Activated CD4-positive, CD25-positive, alpha-beta regulatory T cell (primary cell): Measurements from ENCODE around the gene TYW1.
"Not testable (repeated sequence)": the region's sequence is repeated elsewhere in the genome, so short reads cannot be mapped to it uniquely, and the experiment has no call there.

Source experiments
- DNase-seq, 4 experiments: peaks; one replicate each; lab custom pipeline; 2025; lab: John Stamatoyannopoulos, UW

Gene TYW1

DNA sequence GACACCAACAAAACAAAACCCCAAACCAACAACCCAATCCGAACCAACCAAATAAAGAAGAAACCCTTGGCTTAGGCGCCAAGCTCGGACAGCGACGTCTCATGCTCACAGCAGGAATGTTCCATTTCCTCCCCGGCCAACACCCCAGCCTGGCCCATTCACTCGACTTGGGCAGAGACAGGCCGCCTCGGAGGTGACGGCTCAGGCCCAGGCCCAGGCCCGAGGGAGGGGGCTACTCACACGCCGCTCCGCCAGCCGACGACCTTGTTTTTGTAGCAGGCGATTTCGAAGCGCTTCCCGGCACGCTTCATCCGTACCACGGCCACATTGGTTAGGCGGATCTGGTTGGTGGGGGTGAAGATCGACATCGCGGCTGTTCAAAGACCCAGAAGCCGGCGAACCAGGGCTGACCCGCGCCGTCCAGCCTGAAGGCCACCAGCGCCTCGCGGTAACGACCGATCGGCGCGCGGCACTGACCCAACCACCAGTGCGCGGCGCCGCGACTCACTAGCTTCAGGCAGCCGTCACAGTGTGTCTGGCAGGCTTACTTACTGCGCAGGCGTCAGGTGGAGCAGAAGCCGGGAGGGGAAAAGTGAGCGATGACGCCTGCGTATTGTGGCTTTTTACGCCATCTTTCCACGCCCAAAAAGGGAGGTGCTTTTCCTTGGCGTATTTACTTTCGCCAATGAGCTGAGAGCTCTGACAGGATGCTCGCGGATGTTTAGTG, 1.4 kb upstream of the TYW1 start, which contains the start of gene SBDS:
Gene SBDS, minus strand, starts transcription at position 537 of the 727 bp plus-strand sequence. Its CDS starts 169 bp downstream, at position 368.
- peak; percentile 69 to 82 (median 80) for DNase-seq

DNA sequence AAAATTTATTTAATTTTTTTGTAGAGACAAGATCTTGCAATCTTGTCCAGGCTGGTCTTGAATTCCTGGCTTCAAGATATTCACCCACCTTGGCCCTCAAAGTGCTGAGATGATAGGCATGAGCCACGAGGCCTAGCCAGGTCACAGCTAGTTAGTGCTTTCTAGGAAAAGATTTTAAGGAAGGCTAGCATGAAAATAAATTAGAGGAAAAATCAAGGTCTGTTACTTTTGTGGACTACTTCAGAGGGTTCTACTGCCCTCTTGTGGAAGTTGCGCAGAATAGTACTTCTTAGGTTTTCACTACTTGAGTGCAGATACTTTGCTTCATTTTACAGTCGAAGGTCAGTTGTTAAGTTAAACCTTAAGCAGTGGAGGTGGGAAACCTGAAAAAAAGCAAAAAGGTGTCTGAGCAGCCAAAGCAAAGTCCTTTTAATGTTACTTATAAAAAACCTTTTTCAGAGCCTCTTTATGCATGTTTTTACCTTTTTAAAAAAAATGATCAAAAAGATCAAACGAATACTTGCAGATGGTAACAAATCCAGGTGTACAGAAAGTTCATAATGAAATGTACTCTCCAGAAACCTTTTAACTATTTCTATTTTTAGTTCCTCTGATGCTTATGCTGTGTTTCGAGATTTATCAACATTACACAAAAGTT, 4.1 kb downstream of the TYW1 start:
- not testable (repeated sequence) for DNase-seq

DNA sequence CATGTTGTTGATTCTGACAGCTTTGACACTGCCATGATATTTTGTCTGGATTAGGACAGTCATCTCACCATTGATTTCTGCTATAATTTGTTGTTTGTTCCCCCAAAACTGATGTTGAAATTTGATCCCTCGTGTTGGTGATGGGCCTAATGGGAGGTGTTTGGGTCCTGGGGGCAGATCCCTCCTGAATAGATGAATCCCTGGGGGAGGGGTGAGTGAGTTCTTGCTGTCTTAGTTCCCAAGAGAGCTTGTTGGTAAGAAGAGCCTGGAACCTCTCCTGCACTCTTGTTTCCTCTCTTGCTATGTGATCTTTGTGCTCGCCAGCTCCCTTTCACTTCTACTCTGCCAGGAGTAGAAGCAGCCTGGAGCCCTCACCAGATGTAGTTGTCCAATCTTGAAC, 7.5 kb downstream of the TYW1 start:
- not testable (repeated sequence) for DNase-seq

DNA sequence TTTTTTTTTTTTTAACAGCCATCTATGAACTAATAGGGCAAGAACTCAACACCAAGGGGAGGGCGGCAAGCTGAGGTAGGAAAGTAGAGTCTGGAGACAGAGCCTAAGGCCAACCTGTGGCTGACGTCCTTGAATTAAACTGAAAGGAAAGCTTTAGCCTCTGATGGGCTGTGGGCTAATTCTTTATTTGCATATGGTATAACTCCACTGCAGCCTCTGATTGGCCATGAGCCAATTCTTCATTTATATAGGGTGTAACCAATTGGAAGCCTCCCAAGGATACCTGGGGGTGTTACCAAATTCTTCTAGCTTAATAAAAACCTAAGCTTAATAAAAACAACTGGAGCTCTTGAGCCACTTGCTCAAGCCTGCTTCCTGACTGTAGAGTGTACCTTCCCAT, 10.3 kb downstream of the TYW1 start:
- DNase-seq, result no peak

DNA sequence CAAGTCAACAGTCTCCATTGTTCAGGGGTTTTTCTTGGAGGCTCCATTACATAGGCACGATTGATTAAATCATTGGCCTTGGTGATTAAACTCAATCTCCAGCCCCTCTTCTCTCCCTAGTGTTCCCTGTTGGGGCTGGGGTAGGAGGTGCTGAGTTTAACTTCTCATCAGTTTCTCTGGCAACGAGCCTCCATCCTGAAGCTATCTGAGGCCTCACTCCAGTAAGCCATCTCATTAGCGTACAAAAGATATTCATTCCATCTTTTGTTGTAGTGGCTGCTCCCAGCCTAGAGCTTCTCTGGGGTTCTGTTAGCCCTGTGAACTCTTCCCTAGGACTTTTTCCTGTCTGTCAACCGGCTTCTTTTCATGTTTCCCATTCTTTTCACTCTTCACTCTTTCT, 11.6 kb downstream of the TYW1 start:
- no peak for DNase-seq

DNA sequence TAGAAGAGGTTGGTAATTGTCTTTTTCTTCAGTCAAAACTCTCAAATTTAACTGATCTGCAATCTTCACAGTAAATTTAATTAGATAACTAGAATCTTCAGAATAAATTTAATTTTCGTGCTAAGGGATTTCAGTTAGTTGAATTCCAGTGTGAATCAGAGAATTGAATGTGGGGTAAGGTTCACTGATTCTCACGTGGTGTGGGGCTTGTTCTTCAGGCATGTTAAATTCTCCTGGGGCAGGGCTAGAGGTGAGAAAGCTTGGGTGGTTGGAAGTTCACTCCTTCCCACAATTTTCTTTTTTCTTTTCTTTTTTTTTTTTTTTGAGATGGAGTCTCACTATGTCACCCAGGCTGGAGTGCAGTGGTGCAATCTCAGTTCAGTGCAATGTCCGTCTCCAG, 13.0 kb downstream of the TYW1 start:
- DNase-seq, result not testable (repeated sequence)

DNA sequence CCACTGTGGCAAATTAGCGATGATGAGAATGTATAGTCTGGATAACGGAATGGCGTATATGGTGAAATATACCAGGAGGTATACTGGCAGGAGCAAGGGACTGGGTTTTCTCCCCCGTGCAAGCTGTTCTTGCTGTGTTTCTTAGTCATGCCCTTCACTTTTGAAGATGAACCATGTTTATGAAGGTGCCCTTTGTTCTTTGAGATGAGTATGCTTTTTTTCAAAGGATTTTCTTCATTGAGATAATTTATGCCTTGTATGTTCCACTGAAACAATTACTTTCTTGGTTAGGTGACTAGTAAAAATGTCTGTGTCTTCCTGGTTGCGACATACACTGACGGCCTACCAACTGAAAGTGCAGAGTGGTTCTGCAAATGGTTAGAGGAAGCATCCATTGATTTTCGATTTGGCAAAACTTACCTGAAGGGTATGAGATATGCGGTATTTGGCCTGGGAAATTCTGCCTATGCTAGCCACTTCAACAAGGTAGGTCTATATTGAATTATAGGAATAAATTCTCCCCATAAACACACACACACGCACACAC, 17.5 kb downstream of the TYW1 start:
- DNase-seq, result not testable (repeated sequence)

DNA sequence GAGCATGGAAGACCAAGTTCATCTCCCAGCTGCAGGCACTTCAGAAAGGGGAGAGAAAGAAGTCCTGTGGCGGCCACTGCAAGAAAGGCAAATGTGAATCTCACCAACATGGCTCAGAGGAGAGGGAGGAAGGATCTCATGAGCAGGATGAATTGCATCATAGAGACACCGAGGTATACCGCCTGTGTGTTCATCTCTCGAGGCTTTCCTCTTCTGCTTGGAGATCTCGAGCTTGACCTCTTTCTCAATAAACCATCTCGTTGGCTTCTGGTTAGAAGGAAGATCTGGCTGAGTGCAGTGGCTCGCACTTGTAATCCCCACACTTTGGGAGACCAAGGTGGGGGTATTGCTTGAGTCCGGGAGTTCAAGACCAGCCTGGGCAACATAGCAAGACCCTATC, 21.3 kb downstream of the TYW1 start:
- not testable (repeated sequence) for DNase-seq

DNA sequence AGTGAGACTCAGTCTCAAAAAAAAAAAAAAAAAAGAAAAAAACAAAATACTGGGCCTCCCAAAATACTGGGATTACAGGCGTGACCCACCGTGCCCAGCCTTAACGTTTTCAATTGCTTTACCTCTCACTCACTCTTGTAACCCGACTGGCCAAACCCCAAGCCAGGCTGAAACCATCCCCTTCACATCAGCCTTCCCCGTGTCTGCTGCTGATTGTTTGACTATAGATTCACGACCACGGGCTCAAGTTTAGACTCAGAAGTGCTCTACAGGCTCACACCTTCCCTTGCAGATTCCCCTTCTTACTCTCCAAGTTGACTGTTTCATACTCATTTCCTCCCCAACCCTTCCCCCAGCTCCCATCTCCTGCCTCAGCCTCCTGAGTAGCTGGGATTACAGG, 22.3 kb downstream of the TYW1 start:
- no peak for DNase-seq

DNA sequence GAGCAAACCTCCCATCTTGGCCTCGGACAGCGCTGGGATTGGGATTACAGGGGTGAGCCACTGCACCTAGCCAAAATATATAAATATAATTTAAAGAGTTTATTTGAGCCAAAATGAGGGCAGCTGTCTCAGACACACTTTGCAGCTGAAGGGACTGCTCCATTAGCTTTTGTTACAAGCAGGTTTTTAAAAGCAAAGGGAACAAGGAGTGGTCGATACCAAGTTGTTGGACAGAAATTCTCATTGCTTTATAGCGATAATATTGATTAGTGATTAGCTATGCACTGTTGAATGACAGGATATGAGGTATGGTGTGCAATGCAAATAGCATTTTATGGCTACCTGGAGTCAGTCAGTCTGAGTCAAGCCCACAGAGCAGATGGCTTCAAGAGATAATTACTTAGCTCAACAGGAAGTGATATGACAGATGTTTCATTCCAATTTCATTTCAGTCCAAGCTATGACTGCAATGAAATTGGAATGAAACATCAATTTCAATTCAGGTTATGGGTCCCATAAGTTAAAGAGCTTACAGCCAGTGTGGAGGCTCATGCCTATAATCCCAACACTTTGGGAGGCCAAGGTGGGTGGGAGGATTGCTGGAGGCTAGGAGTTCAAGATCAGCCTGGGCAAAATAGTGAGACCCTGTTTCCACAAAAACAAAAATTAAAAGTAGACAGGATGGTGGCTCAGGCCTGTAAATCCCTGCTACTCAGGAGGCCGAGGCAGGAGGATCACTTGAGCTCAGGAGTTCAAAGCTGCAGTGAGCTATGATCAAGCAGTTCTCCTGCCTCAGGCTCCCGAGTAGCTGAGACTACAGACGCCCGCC, 23.1 kb downstream of the TYW1 start:
- DNase-seq, result no peak

DNA sequence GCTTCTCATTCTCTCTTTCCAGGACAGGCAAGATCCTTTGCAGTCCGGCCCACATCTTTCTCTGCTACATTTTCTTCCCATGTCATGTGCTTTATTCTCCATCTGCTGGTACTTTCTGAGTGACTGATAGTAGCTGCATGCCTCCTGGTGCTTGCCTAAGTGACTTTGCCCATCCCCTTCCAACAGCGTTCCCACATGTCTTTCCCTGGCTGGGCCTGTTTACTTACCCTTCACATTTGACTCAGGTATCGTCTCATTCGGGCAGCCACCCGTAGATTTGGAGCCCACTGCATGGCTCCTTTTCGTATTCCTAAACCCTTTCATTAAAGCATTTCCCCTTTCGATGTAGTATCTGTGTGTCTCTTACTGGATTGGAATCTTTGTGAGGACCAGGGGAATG, 24.6 kb downstream of the TYW1 start:
- DNase-seq, result no peak

DNA sequence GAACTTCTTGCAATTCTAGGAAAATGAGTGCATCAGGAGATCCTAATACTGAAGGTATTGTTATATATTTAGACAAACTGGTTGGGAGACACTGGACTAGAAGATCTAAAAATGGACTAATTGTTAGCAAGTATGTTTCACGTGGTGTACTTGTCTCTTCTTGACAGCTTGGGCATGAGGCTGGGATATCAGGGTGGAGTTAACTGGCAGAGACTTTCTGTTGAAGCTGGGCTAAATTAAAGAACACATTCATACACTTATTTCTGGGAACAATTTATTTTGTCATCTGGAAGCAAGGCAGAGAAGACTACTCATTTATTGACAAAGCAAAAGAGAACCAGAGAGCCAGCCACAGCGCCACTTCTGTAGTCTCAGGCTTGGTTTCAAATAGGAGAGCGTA, 25.9 kb downstream of the TYW1 start:
- no peak for DNase-seq

DNA sequence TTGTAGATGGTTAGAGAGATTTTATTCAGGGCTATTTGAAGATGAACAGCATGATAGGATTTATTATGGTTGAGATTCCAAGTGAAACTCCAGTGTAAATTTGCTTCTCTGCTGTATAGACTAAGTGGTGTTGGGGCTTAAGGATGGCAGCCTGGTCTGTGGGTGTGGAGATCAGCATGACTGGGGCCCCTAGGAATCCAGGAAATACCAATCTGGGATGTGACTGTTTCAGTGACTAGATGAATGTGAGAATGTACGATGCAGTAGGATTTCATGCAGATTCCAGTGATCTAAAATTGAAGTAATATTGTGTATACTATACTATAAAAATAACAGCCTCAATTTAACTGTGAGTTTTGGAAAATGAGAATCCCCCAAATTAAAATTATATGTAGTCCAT, 28.8 kb downstream of the TYW1 start:
- DNase-seq, result not testable (repeated sequence)

DNA sequence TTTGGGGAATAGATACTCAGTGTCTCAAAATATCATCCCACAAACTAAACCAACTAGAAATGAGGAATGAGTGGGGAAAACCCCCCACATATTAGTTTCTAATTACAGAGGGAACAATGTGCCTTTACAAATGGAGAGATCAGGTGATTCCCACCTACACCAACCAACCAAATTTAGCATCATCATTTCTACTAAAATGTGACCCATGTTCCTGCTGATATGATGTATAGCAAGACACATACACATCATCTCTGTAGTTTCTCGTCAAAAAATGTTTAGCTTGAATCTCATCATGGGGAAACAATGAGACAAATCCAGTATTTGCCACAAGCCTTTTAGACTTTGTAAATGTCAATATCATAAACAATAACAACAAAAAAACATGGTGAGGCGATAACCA, 35.1 kb downstream of the TYW1 start:
- DNase-seq, result not testable (repeated sequence)

DNA sequence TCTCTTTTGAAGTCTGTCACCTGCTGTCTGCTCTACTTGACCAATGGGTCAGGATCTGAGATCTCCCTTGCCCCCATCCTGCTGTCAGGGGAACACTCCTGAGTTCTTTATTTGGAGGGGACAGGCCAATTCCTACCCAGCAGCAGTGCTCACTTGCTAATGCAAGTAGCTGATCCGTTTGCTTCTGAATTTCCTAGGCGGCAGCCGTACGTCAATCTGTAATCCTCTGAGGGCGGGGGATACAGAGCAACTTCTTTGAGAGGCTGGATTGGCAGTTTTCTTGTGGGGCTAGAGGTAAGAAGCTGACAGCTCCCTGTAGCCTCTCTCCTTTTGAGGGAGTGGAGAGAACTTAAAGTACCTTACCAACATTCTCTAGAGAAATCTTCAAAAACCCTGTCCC, 36.6 kb downstream of the TYW1 start:
- no peak for DNase-seq

DNA sequence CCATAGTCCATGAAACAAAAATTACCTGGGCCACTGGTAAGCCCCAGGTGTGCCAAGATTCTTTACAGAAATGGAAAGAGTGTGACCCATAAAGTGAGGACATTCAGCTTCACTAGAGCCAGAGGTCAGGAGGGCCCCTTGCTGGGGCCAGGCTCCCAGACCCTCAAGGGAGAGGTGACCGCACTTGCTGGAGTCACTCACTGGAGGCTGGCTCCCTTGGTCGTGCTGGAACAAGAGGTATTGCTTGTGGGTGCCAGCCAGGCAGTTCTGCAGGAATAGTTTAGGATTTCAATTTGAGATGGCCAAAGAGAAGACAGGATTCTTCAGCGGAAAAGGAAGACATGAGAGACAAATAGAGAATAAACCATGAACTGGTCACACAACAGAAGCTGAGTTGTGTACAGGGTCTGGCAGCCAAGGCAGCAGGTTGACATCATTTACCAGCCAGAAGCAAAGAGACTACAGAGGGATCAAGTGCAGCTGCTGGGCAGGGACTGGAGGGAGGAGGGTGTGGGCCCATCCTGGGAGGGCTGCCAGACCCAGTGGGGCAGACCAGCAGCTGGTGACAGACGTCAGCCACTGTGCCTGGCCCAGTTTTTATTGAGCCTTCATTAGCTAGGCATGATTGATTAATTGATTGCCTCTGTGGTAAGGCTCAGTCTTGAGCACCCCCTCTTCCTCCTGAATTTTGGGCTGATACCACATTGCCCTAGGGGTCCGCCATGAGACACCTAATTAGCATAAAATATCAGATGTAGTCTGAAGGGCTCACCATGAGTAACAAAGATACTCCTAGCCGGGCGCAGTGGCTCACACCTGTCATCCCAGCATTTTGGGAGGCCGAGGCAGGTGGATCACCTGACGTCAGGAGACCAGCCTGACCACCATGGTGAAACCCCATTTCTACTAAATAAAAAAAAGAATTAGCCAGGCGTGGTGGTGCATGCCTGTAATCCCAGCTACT, 40.1 kb downstream of the TYW1 start:
- not testable (repeated sequence) for DNase-seq

DNA sequence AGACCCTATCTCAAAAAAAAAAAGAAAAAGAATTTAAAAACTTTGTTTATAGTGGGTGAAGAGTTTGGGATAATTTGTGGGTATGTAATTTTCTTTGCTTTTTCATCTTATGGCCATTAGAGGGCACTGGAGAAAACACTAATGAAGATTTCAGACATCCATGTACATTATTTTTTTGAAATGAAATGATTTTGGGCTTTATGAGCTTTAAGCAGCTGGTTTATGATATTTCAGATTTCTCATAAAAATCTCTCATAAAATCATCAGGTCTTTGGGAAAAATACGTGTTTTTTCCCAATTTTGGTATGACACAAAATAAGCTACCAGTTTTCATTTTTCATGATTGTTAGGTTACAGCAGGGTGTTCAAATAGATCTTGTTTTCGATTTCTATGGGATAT, 44.2 kb downstream of the TYW1 start:
- not testable (repeated sequence) for DNase-seq

DNA sequence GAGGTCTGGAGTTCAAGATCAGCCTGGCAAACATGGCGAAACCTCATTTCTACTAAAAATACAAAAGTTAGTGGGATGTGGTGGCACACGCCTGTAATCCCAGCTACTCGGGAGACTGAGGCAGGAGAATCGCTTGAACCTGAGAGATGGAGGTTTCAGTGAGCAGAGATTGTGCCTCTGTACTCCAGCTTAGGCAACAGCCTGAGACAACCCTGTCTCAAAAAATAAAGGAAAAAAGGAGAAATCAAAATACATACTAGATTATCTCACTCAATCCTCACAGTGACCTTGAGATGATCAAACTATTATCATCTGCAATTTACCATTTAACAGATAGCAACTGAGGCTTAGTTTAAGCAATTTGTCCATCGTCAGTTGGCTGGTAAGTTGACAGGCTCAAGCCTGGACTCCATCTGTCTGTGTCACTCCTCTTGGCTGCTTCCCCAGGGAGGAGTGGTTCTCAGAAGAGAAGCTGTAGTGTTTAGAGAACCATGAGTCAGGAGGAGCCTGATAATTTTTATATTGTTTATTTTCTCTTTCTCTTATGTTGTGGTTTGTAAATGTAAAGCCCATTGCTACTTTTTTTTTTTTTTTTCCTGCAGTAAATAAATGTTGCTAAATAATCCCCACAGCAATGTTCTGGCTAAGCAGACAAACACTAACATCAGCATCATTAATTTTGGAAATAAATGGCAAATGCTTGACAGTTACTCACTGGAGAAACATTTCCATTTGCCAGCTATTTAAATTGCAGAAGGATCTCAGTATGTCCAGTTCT, 46.3 kb downstream of the TYW1 start:
- not testable (repeated sequence) for DNase-seq

DNA sequence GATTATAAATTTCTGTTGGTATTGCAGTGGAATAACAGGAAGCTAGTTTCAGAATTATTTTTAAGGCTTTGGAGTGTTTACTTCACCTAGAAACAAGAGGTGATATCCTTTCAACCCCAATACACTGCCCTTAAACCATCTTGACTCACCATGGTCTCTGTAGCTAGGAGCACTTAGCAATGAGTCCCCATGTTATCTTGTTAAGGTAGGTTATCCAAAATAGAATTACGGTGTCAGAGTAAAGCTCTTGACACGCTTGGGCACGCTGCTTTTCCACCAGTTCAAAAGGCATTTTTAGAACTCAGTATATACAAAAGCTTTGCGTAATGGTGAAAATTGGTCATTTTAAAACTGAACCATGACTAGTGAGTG, 46.9 kb downstream of the TYW1 start:
- DNase-seq, result not testable (repeated sequence)

DNA sequence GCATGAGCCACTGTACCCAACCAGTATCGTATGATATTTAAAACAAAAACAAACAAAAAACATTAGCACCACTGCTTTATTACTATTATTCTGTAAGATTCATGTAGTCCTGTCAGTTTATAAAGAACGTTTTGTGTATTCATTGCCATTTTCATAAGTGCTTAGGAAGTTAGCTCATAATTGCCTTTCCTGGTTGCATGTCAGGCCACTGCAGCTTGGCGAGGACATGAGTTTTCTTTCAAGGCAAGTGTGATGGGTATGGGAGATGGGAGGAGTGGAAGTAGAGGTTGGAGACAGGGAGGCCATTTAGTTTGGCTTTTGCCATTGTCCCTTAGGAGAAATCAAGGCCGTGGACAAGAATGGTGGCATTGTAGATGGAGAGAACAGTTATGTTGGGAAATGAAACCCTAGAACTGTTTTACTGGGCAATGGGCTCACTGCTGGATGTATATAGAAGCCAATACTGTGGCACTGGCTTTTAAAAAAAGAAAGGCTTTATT, 48.9 kb downstream of the TYW1 start:
- no peak for DNase-seq
